Ramos (cell line): ENCODE results near the gene AMACR.
"Not testable (repeated sequence)": the region's sequence is repeated elsewhere in the genome, so short reads cannot be mapped to it uniquely, and the experiment has no call there.

Source experiments
- in situ Hi-C: fragments of 300-500 bp; cut with MboI; formaldehyde crosslinking; loops from one replicate; pipeline ENCODE4 v1.14.3; 2022; ENCODE audit warnings: low sequenced_read_pairs; ENCODE audit not compliant: unreplicated experiment

AMACR gene

GRCh38 chr5:33978306-33978705, 29.5 kb downstream of the AMACR start:
- in situ Hi-C loops, result no loop called here

DNA sequence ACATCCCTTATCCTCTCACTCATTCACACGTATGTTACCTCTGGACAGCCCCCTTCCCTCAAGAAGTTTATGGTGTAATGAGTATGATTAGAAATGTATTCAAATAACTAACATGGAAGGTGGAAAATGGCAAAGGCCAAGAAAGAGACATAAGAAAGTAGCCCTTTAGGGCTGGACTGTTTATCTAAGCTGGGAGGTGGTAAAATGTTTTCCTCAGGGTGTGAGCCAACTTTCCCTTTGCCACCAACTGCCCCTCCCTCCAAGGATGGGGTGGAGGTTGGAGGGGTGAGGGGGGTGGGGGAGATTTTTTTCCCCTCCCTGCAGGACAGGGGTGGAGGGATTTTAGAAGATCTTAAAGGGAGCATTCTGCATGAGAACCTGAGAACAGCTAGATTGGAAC, 31.5 kb downstream of the AMACR start:
- in situ Hi-C loops, result no loop called here

DNA sequence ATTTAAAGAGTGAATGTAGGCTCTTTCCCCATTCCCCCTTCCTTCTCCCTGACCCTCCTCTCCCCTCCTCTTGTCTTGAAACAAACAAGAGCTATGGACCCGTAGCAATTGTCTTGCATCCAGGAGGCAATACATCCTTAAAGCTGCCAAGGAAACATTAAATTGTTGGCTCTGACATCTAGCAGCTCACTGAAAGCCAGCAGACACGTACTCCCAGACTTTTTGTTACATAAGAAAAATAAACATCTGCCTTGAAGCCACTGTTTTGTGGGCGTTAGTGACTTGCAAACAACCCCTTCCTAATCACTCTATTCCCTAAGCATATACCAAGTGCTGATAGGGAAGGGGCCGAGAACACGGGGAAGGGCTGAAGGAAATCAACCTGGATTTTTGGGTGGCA, 32.0 kb downstream of the AMACR start:
- in situ Hi-C loops, result no loop called here

DNA sequence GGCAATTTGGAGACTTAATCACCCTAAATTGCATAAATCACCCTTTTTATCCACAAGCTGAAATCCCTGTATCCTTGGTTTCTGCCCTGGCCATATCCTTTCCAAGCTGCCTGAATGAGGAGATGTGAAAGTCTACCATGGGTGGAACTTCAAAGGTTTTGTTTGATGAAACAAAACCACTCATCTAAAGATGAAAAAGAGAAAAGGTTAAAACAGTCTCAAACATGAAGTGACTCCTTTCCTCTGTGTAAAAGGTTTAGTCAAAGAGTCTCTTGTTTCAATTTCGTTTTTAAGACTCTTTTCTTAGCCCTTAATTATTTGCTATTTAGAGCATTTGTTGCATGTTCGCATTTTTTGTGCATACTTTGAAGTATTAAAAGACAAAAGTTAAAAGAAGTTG, 34.6 kb downstream of the AMACR start:
- in situ Hi-C loops, result no loop called here

DNA sequence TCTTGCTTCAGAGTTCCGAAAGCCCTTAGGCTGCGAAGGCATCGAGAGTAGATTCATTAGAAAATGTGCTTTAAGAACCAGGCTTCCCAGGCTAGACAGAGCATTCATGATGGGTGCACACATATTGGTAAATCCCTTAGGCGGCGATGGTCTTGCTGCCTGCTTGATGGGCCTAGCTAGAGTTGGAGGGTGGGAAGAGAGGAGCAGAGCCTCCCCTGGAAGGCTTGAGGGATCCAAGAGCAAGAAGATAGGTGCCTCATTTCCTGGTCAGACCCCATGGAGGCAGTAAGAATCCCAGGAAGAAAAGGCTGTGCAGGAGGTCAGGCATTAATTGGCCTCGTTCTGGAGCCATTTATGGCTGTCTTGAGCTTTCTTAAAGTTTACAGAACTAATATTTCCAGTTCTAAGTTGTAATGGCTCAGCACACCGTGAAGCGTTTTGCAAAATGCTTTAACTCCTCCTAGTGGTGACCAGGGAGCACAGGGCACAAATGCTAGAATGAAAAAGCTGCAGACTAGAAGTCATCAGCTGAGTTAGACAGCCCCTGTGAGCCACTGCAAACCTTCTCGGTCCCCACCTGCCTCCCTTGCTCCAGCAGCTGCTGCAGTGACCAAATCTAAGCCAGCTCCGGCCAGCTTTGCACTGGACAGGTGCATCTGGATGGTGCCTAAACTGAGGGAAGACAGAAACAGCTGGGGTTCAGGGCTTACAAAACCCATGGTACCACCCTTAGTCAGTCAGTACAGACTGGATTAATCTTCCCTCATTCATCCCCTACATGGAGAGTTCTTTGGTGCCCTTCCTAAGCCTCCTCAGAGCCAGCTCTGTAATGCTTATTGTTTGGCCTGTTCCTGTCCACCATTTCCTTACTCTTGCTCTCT, 38.0 kb downstream of the AMACR start:
- in situ Hi-C loops, result no loop called here

- in situ Hi-C loops, result no loop called here
Measured at GRCh38 chr5:33968211-33969005, 39.4 kb downstream of the AMACR start.

DNA sequence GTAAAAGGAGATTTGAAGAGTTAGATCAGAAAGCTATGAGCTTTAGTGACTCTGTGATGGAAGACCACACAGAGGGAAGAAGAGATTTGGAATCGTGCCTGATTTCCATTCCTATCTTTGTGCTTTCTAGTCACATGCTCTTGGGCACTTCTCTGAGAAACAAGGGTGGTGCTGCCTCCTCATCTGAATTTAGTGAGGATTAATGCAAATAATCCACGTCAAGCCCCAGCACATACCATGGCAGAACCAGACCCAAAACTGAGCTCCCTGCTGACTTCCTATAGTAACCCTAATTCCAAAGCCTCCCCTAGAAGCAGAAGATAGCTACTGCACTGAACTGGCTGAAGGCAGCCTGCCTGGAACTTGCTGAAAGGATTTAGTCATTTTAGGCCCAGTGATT, 41.0 kb downstream of the AMACR start:
- in situ Hi-C loops, result no loop called here

DNA sequence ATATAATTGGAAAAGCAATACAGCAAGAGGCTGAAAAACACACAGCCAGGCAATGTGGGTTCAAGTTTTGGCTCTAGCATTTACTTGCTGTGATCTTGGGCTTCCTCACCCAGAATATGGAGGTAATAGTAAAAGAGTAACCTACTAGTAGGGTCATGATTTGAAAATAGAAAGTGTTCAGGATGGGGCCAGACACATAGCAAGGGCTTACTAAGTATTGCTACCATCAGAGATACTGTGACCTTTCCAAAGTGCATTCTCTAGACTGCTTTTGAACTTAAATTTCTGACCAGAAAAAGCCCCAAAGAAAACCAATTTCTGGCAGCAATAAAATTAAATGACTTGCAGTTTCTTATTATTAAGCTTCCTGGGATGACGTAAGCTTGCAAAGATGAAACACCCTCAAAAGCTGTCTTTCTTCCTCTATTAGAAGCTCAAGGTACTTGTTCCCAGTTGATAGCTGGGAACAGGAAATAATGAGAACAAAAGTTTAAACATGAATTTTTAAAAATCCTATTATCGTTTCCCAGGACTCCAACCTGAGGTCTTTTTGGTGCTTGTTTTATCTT, 43.6 kb downstream of the AMACR start:
- in situ Hi-C loops, result no loop called here

GRCh38 chr5:33958176-33958575, 49.7 kb downstream of the AMACR start:
- in situ Hi-C loops, result no loop called here

- in situ Hi-C loops, result no loop called here
Measured at GRCh38 chr5:33957577-33958150, 50.2 kb downstream of the AMACR start.

GRCh38 chr5:33952175-33952574, 55.7 kb downstream of the AMACR start:
- in situ Hi-C loops, result not testable (repeated sequence)

DNA sequence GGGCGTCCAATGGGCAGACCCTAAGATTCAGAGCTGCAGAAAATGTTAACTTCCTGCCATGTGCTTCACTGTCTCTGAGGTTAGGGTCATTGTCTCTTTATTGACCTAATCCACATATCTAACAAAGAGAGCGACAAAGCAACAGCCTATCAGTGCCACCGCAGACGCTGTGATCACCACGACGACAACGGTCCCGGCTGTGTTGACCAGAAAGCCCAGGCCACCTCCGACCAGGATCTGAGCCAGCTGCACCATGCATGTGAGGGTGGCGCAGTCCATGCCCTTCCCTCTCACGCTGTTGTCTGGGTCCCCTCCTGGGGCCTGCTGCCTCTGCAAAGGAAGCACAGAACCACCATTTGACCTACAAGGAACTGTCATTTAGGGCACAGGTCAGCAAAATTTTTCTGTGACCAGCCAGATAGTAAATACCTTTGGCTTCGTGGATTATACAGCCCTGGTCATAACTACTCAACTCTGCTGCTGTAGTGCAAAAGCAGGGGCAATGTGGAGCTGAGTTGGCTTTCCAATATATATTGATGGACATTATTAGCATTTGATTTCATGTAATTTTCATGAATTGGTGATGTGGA, 63.2 kb downstream of the AMACR start:
- in situ Hi-C loops, result no loop called here

GRCh38 chr5:33941090-33941489, 66.8 kb downstream of the AMACR start:
- in situ Hi-C loops, result no loop called here

GRCh38 chr5:33939556-33940262, 68.1 kb downstream of the AMACR start:
- in situ Hi-C loops, result loop anchor here (10.0 kb wide), 1 partner anchor 505 kb away; no protein-coding TSS in a partner anchor

- in situ Hi-C loops, result loop anchor here (10.0 kb wide), 1 partner anchor 504 kb away; no protein-coding TSS in a partner anchor
Measured at GRCh38 chr5:33938881-33939280, 69.0 kb downstream of the AMACR start.

DNA sequence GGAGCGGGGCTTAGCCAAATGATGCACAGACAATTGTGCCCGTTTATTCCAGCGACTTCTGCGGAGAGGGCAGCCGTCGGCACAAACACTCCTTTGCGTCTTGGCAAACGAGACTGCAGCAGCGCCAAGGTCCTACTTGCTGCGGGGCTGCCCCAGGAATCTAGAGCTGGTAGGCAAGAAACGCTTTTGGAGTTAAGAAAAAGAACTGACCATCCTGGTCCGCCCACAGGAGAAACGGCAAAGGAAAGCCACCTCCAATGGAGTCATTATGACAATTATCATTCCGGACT, 69.4 kb downstream of the AMACR start:
- in situ Hi-C loops, result loop anchor here (10.0 kb wide), 1 partner anchor 504 kb away; no protein-coding TSS in a partner anchor

DNA sequence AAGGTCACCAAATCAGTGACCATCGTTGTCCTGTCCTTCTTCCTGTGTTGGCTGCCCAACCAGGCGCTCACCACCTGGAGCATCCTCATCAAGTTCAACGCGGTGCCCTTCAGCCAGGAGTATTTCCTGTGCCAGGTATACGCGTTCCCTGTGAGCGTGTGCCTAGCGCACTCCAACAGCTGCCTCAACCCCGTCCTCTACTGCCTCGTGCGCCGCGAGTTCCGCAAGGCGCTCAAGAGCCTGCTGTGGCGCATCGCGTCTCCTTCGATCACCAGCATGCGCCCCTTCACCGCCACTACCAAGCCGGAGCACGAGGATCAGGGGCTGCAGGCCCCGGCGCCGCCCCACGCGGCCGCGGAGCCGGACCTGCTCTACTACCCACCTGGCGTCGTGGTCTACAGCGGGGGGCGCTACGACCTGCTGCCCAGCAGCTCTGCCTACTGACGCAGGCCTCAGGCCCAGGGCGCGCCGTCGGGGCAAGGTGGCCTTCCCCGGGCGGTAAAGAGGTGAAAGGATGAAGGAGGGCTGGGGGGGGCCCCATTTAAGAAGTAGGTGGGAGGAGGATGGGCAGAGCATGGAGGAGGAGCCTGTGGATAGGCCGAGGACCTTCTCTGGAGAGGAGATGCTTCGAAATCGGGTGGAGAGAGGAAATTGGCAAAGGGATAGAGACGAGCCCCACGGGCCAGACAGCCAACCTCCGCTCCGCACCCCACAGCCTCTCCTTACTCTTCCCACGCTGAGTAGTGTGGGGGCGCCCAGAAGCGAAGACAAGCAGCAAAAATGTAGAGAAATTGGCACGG, 69.9 kb downstream of the AMACR start:
- in situ Hi-C loops, result loop anchor here (10.0 kb wide), 1 partner anchor 503 kb away; no protein-coding TSS in a partner anchor

- in situ Hi-C loops, result loop anchor here (10.0 kb wide), 1 partner anchor 502 kb away; no protein-coding TSS in a partner anchor
Measured at GRCh38 chr5:33937017-33937706, 70.7 kb downstream of the AMACR start.
